Mesothelial cell of epicardium (in vitro differentiated cells): ENCODE measurements around the gene AANAT. TPM values are rescaled to one million over a fixed set of nuclear protein-coding genes. Genes with fewer than 3 reads are reported as not detected.
A peak's percentile ranks its signal among the peaks of the same experiment; 100 is the strongest.

Source experiments
- DNase-seq, 2 experiments: peaks; one replicate each; pipeline ENCODE4 v3.0.0; 2021; ENCODE audit warnings: low spot score in 2 of 2; ENCODE audit not compliant: unreplicated experiment in 2 of 2
- H3K27ac Mint-ChIP-seq: 2 replicates; pipeline ENCODE4 v1.8.0; 2021; ENCODE audit warnings: mixed read lengths
- H3K27me3 Mint-ChIP-seq: 2 replicates; pipeline ENCODE4 v1.8.0; 2021; ENCODE audit warnings: low read depth, mixed read lengths
- H3K36me3 Mint-ChIP-seq: 2 replicates; pipeline ENCODE4 v1.8.0; 2021; ENCODE audit warnings: mixed read lengths
- H3K4me1 Mint-ChIP-seq: 2 replicates; pipeline ENCODE4 v1.8.0; 2021; ENCODE audit warnings: mixed read lengths
- H3K4me3 Mint-ChIP-seq: 2 replicates; pipeline ENCODE4 v1.8.0; 2021; ENCODE audit warnings: mild to moderate bottlenecking, moderate library complexity, mixed read lengths
- H3K9me3 Mint-ChIP-seq: 2 replicates; pipeline ENCODE4 v1.8.0; 2021; ENCODE audit warnings: mixed read lengths
- CTCF ChIP-seq: fragments of 200-600 bp; sonication (generic); IDR thresholded peaks from one replicate; pipeline ENCODE4 v1.5.0; 2021; ENCODE audit warnings: antibody characterized with exemption; ENCODE audit not compliant: unreplicated experiment
- total RNA-seq: library from RNA; stranded (reverse); gene quantifications from 3 replicates; pipeline ENCODE4 v1.2.1, GENCODE V29; 2021

The AANAT gene
- total RNA-seq, 1 donor from 2014 or later = 0.22 TPM

- no peak for TF ChIP-seq CTCF
- Mint-ChIP-seq H3K4me1 (peaks cover 17% of the 10 kb centered on the region), H3K36me3 (no peaks in the 10 kb centered on the region), H3K27ac (no peak overlapping the region), H3K27me3 (no peaks in the 10 kb centered on the region), H3K9me3 (no peaks in the 10 kb centered on the region), H3K4me3 (no peak overlapping the region)
- DNase-seq = no peak
These were observed 48.0 kb downstream of the AANAT start for GRCh38 chr17:76515274-76515949.

- DNase-seq = no peak
- no peak for TF ChIP-seq CTCF
- Mint-ChIP-seq H3K27ac (no peak overlapping the region), H3K4me3 (no peak overlapping the region), H3K27me3 (no peaks in the 10 kb centered on the region), H3K36me3 (no peaks in the 10 kb centered on the region), H3K4me1 (peaks cover 10% of the 10 kb centered on the region), H3K9me3 (no peaks in the 10 kb centered on the region)
These were observed 50.2 kb downstream of the AANAT start for GRCh38 chr17:76517638-76518038.

- Mint-ChIP-seq H3K27ac (peak overlapping the region; percentile 75), H3K27me3 (peaks cover 6% of the 10 kb centered on the region)
These were observed 51.9 kb downstream of the AANAT start for GRCh38 chr17:76519048-76519966.

More at GRCh38 chr17:76519048-76519966, 51.9 kb downstream of the AANAT start:
- Mint-ChIP-seq H3K4me3 (no peak overlapping the region), H3K9me3 (no peaks in the 10 kb centered on the region), H3K4me1 (peaks cover 16% of the 10 kb centered on the region), H3K36me3 (no peaks in the 10 kb centered on the region)
- no peak for DNase-seq
- no peak for TF ChIP-seq CTCF

Other genes starting within 250 kb of the AANAT start
- 6.8 to 8.0 TPM (median 7.8 TPM) in 3 replicates for gene RNF157, start 227.1 kb upstream of the AANAT start, total RNA-seq
- gene UBALD2, start 202.3 kb upstream of the AANAT start, total RNA-seq = 25.3 to 26.4 TPM (median 25.7 TPM) in 3 replicates
- gene QRICH2, start 159.3 kb upstream of the AANAT start, total RNA-seq = 7.2 to 8.6 TPM (median 7.7 TPM) in 3 replicates
- 51.3 to 57.7 TPM (median 57.6 TPM) in 3 replicates for gene PRPSAP1, start 113.7 kb upstream of the AANAT start, total RNA-seq
- gene SPHK1, start 83.0 kb upstream of the AANAT start, total RNA-seq = 1.7 to 2.0 TPM (median 1.9 TPM) in 3 replicates
- 42.7 to 46.3 TPM (median 44.3 TPM) in 3 replicates for gene UBE2O, start 14.5 kb upstream of the AANAT start, total RNA-seq
- gene RHBDF2, start 33.8 kb downstream of the AANAT start, total RNA-seq = 19.1 to 21.6 TPM (median 21.5 TPM) in 3 replicates
- 8.6 to 10.4 TPM (median 10.1 TPM) in 3 replicates for gene CYGB, start 70.1 kb downstream of the AANAT start, total RNA-seq
- gene PRCD, start 72.4 kb downstream of the AANAT start, total RNA-seq = 8.7 to 9.9 TPM (median 9.9 TPM) in 3 replicates
- gene ST6GALNAC2, start 118.3 kb downstream of the AANAT start, total RNA-seq = 1.3 to 1.9 TPM (median 1.5 TPM) in 3 replicates
- gene ST6GALNAC1, start 176.2 kb downstream of the AANAT start, total RNA-seq = 1.3 to 1.5 TPM (median 1.4 TPM) in 3 replicates
- gene MXRA7, start 243.4 kb downstream of the AANAT start, total RNA-seq = 53.6 to 57.9 TPM (median 56.5 TPM) in 3 replicates